GM12878 (cell line): ENCODE data around the gene PPP1R10. TPM values are rescaled to one million over a fixed set of nuclear protein-coding genes. Genes with fewer than 3 reads are reported as not detected.

Experiments used
- ATF3 ChIP-seq: IDR thresholded peaks from 2 replicates; pipeline ENCODE4 v1.6.1; 2011; ENCODE audit warnings: low read depth, mild to moderate bottlenecking, low read length, moderate library complexity, borderline replicate concordance; ENCODE audit errors: extremely low read depth
- BACH1 ChIP-seq: fragments of 450-650 bp; IDR thresholded peaks from 2 replicates; pipeline ENCODE4 v1.6.1; 2017; ENCODE audit warnings: mild to moderate bottlenecking, borderline replicate concordance
- BCLAF1 ChIP-seq: fragments of 450-650 bp; IDR thresholded peaks from 2 replicates; pipeline ENCODE4 v1.6.1; 2017; ENCODE audit warnings: antibody characterized with exemption, mild to moderate bottlenecking, moderate library complexity
- BMI1 ChIP-seq: fragments of 450-650 bp; IDR thresholded peaks from 2 replicates; pipeline ENCODE4 v1.6.1; 2016; ENCODE audit warnings: mild to moderate bottlenecking, moderate library complexity, borderline replicate concordance
- CBX3 ChIP-seq: fragments of 200-600 bp; sonication (generic); IDR thresholded peaks from 2 replicates; pipeline ENCODE4 v1.6.1; 2016; ENCODE audit warnings: low read depth, borderline replicate concordance
- CEBPB ChIP-seq, 2 experiments: fragments of 150-350 bp in 1 of 2; IDR thresholded peaks; 2 replicates each; pipeline ENCODE4 v1.6.1; 2012 to 2014; ENCODE audit warnings: low read depth in 2 of 2, low read length in 2 of 2, borderline replicate concordance in 1 of 2, inconsistent platforms in 1 of 2
- ELK1 ChIP-seq: IDR thresholded peaks from 2 replicates; pipeline ENCODE4 v1.6.1; 2012; ENCODE audit warnings: low read depth, low read length, improper control_type of control experiment
- EZH2 ChIP-seq: IDR thresholded peaks from 2 replicates; pipeline ENCODE4 v1.6.1; 2012; ENCODE audit warnings: low read depth, mild to moderate bottlenecking, control low read depth, inconsistent platforms, low read length, borderline replicate concordance; ENCODE audit not compliant: control insufficient read depth
- FOS ChIP-seq: IDR thresholded peaks from 3 replicates; pipeline ENCODE4 v1.6.1; 2011; ENCODE audit warnings: borderline replicate concordance; ENCODE audit not compliant: insufficient read length; ENCODE audit errors: extremely low read depth
- HDAC2 ChIP-seq: fragments of 200-600 bp; sonication (generic); IDR thresholded peaks from 2 replicates; pipeline ENCODE4 v1.6.1; 2017
- IKZF1 ChIP-seq: fragments of 450-650 bp; conservative IDR thresholded peaks from 2 replicates; pipeline ENCODE4 v1.6.1; 2017; ENCODE audit warnings: antibody characterized with exemption, mild to moderate bottlenecking
- KDM1A ChIP-seq: fragments of 200-600 bp; sonication (generic); IDR thresholded peaks from 2 replicates; pipeline ENCODE4 v1.6.1; 2016; ENCODE audit warnings: borderline replicate concordance
- MEF2A ChIP-seq: IDR thresholded peaks from 2 replicates; pipeline ENCODE4 v1.6.1; 2011; ENCODE audit warnings: low read depth, mild to moderate bottlenecking, low read length, moderate library complexity; ENCODE audit not compliant: insufficient read depth
- PBX3 ChIP-seq: IDR thresholded peaks from 2 replicates; pipeline ENCODE4 v1.6.1; 2011; ENCODE audit warnings: mild to moderate bottlenecking, low read depth, low read length, moderate library complexity; ENCODE audit not compliant: insufficient replicate concordance
- PML ChIP-seq: IDR thresholded peaks from 2 replicates; pipeline ENCODE4 v1.6.1; 2012; ENCODE audit warnings: low read length, inconsistent platforms
- RAD51 ChIP-seq: fragments of 450-650 bp; IDR thresholded peaks from 2 replicates; pipeline ENCODE4 v1.6.1; 2016; ENCODE audit warnings: moderate library complexity, mild to moderate bottlenecking, inconsistent platforms
- TCF7 ChIP-seq: IDR thresholded peaks from 2 replicates; pipeline ENCODE4 v1.6.1; 2014; ENCODE audit warnings: antibody characterized with exemption, borderline replicate concordance
- ZNF622 ChIP-seq: fragments of 450-650 bp; IDR thresholded peaks from 2 replicates; pipeline ENCODE4 v1.6.1; 2017; ENCODE audit warnings: mild to moderate bottlenecking, inconsistent platforms
- ZNF687 ChIP-seq: fragments of 450-650 bp; IDR thresholded peaks from 2 replicates; pipeline ENCODE4 v1.6.1; 2017; ENCODE audit warnings: mild to moderate bottlenecking, moderate library complexity
- ZSCAN29 ChIP-seq: fragments of 450-650 bp; IDR thresholded peaks from 2 replicates; pipeline ENCODE4 v1.6.1; 2017; ENCODE audit warnings: mild to moderate bottlenecking, moderate library complexity
- polyA plus RNA-seq, 11 experiments: library from polyadenylated mRNA; depleted of rRNA in 4 of 11; unstranded in 6 of 11; stranded (reverse) in 5 of 11; fragments of >200 nt; fragmentation: Nextera tagmentation in 4 of 11; fragmentation: Illumina TruSeq in 1 of 11; extraction: Ambion mirVana in 4 of 11; extraction: Trizol in 1 of 11; gene quantifications; 1 replicate in 1 of 11; 2 replicates in 10 of 11; pipeline versions ENCODE4 v1.2.1 to v1.2.3, GENCODE V29; 2011 to 2016; ENCODE audit warnings: inconsistent platforms in 2 of 11, missing spikeins in 2 of 11, low read depth in 1 of 11
- total RNA-seq, 4 experiments: library from RNA; depleted of rRNA in 3 of 4; stranded (reverse); fragments of >200 nt in 3 of 4; fragmentation: Illumina TruSeq in 1 of 4; extraction: Trizol in 1 of 4; gene quantifications; 2 replicates each; pipeline versions ENCODE4 v1.2.1 to v1.2.3, GENCODE V29; 2013 to 2021

PPP1R10 gene
- total and polyA plus RNA-seq, 10 of the 15 experiments (the other 5 are each of a cell fraction or from before 2014, with no cell fraction given) = 11.3 to 83.8 (median 41.2) TPM

GRCh38 chr6:30556066-30556905 lies 60.8 kb downstream of the PPP1R10 start, which contains the start of gene GNL1 (continued):
- TF ChIP-seq ZNF687 (no peak), PML (no peak; the same call in 1 of the 2 replicates), TCF7 (no peak), FOS (no peak), IKZF1 (peak; percentile 51), KDM1A (no peak), BMI1 (no peak), CBX3 (no peak), BCLAF1 (peak; percentile 86), PBX3 (no peak), RAD51 (no peak), ZSCAN29 (no peak), CEBPB (IDR thresholded peaks at IDR 0.05; ENCODE audit: borderline replicate concordance in 1 of 2, low read depth in 2 of 2, low read length in 2 of 2) (no peak), EZH2 (no peak), ZNF622 (no peak), ELK1 (no peak), HDAC2 (0 out of 2 replicates have a peak, but pooled peaks have one; percentile 15), MEF2A (no peak), BACH1 (peak; percentile 81), ATF3 (no peak)
